NK-92 (cell line): ENCODE measurements around the gene HSPB6.
"Not testable (repeated sequence)": the region's sequence is repeated elsewhere in the genome, so short reads cannot be mapped to it uniquely, and the experiment has no call there.

ENCODE experiments used
- DNase-seq: peaks from one replicate; lab custom pipeline; 2025; ENCODE audit not compliant: unreplicated experiment; lab: John Stamatoyannopoulos, UW

The HSPB6 gene

DNA sequence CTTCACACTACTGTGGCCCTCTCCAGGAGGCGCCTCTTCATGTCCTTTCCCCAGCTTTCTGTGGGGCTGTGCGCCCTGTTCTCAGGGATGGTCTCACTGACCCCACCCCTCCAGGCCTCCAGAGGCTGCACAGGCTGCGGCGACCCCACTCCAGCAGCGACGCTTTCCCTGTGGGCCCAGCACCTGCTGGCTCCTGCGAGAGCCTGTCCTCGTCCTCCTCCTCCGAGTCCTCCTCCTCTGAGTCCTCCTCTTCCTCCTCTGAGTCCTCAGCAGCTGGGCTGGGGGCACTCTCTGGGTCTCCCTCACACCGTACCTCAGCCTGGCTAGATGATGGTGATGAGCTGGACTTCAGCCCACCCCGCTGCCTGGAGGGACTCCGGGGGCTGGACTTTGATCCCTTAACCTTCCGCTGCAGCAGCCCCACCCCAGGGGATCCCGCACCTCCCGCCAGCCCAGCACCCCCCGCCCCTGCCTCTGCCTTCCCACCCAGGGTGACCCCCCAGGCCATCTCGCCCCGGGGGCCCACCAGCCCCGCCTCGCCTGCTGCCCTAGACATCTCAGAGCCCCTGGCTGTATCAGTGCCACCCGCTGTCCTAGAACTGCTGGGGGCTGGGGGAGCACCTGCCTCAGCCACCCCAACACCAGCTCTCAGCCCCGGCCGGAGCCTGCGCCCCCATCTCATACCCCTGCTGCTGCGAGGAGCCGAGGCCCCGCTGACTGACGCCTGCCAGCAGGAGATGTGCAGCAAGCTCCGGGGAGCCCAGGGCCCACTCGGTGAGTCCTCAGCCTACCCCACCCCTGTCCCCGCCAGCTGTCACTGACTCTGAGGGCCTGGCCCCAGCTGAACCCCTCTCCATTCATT is 29.7 kb upstream of the HSPB6 start:
- no peak for DNase-seq

DNA sequence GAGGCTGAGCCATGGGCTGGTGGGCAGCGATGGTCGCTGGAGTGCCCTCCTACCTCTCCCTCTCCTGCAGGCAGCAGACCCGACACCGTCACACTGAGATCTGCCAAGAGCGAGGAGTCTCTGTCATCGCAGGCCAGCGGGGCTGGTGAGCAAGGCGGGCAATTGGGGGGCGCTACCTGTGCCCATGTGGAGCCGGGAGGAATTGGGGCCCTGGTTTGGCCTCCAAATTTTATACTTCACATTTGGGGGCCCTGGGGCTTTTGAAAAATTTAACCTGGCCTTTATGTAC is 28.5 kb upstream of the HSPB6 start:
- no peak for DNase-seq

DNA sequence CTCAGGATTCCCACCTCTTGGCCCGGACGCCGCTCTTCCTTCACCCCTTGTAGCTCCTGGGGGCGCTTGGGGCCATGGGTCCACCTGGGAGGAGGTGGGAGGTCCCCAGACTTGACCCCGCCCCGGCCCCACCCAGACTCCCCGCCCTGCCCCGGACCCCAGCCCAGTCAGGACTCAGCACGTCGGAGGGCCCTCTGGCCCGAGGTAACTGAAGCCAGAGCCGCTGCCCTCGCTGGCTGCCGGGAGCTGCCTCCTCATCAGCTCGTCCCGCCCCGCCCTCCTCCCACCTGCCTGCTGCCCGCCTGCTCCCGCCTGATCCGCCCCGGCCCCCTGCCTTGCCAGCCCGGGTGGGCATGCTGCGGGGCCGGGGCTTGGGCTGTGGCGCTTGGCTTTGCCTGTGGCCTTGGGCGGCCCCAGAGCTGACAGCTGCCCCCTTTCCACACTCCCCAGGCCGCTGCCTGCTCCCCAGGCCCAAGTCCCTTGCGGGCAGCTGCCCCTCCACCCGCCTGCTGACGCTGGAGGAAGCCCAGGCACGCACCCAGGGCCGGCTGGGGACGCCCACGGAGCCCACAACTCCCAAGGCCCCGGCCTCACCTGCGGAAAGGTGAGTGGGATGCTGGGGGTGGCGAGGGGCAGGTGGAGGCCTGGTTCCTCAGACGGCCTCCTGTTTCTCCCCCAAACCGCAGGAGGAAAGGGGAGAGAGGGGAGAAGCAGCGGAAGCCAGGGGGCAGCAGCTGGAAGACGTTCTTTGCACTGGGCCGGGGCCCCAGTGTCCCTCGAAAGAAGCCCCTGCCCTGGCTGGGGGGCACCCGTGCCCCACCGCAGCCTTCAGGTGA is 27.9 kb upstream of the HSPB6 start:
- DNase-seq, result no peak

DNA sequence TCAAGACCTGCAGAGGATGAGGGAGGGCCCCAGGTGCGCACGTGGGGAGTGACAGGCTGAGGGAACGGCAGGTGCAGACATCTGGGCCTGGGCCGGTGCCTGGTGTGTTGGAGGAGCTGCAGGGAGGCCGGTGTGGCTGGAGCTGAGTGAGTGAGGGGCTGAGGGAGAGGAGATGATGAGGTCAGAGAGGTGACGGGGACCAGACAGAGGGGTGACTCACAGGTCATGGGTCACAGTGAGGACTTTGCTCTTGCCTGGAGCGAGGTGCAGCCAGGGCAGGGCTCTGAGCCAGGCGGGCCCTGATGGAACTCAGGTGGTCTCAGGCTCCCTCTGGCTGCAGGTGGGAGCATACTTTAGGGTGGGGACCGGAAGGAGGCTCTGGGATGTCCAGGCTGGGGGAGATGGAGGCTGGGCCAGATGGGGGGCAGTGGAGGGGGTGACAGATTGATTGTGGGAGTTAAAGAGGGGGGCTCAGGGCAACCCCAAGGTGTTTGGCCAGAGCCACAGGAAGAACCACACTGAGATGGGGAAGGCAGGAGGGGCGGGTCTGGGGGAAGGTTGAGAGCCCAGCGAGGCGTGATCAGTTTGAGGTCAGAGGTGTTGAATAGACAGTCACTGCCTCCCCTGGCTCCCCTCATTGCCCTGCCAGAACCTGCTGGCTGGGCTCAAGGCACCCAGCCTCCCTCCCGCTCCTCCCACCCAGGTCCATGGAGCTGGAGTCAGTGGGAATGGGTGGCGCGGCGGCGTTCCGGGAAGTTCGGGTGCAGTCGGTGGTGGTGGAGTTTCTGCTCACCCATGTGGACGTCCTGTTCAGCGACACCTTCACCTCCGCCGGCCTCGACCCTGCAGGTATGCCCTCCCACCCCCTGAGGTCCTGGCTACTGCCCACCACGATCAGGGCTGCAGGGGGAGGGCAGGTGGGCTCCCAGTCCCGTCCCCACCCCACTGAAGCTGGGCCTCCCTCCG is 26.9 kb upstream of the HSPB6 start:
- no peak for DNase-seq

DNA sequence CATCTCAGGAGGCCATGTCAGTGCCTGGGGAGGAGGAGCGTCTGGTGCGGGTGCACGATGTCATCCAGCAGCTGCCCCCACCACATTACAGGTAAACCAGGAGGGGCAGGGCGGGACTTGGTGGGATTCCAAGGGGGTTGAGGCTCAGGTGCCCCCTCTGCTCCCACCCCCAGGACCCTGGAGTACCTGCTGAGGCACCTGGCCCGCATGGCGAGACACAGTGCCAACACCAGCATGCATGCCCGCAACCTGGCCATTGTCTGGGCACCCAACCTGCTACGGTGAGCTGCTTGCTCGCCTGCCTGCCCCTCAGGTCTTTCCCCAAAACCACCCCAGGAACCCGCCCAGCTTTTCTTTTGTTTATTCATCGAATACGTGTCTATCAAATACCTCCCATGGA is 25.8 kb upstream of the HSPB6 start:
- DNase-seq, result no peak

DNA sequence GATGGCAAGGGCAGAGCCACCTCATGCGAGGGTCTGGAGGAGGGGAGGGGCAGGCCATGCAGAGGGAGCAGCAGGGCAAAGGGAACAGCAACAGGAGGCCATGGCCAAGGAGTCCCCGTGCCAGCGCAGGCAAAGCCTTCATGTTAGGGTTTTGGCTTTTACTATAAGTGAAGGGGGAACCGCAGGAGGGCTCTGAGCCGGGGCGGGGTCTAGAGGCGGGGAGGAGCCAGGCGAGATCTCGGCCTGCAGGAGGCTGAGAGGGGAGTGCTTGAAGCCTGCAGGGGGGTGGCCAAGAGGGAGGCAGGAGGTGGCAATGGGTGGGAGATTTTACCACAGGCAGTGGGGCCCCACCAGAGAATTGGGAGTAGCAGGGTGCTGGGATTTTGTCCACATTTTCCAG is 24.8 kb upstream of the HSPB6 start:
- DNase-seq, result no peak

DNA sequence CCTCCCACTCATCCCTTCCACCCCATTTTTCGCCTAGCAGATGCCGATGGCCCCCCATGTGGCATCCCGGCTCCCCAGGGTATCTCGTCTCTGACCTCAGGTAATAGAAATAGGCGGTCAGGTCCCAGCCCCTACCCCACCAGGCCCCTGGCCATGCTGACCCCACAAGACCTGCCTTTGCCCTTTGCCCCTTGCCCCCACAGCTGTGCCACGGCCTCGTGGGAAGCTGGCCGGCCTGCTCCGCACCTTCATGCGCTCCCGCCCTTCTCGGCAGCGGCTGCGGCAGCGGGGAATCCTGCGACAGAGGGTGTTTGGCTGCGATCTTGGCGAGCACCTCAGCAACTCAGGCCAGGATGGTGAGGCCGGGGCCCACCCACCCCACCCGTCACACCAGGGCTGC is 23.9 kb upstream of the HSPB6 start:
- DNase-seq, result no peak

DNA sequence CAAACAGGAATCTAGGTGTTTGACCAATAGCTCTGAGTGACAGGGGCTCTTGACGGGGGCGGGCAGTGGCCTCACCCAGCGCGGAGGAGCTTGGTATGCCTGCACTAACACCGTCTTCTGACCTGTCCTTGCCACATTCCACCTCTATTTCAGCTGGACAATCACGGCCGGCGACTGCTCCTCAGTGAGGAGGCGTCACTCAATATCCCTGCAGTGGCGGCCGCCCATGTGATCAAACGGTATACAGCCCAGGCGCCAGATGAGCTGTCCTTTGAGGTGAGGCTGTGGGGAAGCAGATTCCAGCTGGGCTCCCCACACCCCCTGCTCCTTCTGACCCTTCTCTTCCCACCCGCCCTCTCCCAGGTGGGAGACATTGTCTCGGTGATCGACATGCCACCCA is 23.2 kb upstream of the HSPB6 start:
- no peak for DNase-seq

DNA sequence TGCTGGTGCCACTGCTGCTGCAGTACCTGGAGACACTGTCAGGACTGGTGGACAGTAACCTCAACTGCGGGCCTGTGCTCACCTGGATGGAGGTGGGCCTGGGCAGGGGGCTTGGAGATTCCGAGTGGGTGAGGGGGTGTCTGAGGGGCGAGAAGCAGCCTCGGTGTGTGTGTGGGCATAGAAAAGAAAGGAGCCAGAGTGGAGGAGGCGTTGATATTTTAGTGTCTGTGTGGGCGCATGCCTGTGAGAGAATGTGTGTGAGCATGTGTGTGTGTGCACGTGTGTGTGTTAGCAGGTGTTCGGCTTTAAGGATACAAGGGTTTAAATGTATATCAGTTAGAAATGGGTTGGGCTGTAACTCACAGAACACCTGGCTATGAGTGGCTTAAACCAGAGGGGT is 22.2 kb upstream of the HSPB6 start:
- no peak for DNase-seq

DNA sequence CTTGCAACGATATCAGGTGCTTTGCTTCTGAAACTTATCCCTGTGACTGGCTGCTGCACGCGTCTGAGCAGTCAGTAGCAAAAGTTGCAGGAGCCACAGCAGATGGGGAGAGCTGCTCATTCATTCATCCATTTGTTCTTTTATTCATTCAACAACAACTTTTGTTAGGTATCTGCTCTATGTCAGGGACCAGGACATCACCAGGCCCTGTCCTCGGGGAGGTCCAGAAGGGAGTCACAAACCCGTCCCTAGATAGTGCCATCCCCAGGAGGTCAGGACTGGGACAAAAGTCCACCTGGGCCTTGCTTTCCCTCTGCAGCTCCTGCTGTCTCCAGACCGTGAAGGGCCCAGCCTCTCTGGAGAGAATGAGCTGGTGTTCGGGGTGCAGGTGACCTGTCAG is 21.1 kb upstream of the HSPB6 start:
- DNase-seq, result no peak

DNA sequence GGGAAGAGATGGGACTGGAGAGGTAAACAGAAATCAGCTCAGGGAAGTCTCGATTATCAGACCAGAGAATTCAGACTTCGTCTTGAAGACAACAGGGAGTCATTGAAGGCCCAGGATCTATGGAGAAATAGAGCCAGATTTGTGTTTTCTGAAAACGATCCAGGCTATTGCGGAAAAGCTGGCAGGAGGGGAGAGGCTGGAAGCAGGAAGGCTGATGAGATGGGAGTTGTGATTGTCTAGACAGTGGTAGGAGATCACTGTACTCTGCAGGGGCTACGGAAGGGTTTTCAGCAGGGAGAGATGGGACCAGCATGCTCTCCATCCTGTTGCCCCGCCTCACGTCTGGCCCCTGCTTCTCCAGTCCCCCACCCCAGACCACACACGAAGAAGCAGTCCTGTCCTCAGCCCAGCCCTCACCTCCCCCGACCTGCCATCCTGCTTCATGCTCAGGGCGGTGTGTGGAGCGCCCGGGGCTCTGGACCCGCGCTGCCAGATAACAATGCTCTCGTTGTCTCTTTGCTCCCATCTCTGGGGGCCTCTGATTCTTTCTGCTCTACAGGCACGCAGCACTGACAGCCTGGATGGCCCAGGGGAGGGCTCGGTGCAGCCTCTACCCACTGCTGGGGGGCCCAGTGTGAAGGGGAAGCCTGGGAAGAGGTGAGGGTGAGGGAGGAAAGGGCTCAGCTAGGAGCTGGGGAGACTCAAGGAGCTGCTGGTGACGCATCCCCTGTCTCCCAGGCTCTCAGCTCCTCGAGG is 20.4 kb upstream of the HSPB6 start:
- DNase-seq, result no peak

DNA sequence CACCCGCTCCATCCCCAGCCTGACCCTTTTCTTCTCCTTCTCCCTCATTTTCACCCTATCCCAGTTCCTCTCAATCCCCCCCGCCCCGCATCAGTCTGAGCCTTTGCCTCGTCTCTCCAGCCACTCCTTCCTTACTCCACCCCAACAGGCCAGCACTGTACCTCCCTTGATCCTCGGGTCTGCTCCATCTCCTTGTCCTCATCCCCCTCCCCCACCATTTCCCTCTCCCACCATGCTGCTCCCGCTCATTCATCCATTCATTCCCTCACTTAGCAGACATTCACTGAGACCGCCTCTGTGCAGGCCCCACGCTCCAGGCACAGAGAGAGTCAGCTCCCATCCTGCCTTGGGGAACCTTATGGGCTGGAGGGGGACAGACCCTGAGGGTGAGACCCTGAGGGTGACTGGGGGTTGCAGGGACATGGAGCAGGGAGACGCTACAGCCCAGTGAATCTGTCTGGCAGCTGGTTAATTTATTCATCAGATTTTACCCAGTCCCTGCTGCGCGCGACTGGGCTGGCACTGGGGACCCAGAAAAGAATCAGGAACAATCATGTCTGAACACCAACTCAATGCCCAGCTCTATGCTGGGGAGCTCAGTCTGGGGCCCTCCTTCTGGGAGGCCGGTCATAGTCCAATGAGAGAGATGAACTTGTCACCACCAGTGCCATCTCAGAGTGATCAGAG is 19.4 kb upstream of the HSPB6 start:
- no peak for DNase-seq

DNA sequence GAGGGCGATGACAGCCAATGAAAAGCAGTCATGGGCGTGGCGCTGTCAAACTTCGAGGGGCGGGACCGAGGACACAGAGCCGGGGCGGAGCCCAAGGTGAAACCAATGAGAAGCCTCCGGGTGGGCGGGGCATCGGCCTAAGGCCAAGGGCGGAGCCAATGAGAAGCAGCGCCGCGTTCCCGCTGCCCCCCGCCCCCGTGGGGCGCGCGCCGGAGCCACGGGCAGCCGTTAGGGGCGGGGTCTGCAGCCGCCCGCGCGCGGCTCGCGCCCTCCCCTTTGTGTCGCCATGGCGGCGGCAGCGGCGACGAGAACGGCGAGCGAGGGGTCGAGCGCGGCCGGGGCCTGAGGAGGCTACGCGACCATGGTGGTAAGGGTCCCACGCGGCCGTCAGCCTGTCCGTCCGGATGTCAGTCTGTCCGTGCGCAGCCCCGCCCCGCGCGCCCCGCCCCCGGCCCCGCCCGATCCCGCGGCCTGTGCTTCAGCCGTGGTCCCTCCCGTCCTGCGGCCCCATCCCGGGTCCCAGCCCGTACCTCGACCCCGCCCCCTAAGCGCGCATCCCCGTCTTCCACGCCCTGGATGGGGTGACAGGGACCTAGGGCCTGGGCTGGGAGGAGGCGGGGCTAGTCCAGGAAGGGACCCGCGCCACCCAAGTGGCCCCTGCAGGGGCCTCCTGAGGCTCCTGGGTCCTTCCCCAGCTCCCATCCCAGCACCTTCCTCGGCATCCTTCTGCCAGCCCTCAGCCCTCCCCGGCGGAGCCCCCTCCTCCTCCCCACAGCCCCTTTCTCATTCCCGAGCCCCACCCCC is 18.7 kb upstream of the HSPB6 start, which contains the start of gene ARHGAP33:
Gene ARHGAP33, plus strand, starts transcription at position 267 of the 804 bp plus-strand sequence. Its CDS starts 95 bp downstream, at position 362.
- peak; percentile 82 for DNase-seq

DNA sequence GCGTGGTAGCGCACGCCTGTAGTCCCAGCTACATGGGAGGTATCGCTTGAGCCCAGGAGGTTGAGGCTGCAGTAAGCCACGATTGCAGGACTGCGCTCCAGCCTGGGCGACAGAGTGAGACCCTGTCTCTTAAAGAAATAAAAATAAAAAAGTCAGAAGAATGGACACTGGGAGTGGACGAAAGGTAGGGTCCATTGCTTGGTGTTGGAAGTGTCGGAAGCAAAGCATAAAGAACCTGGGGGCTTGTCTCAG is 18.1 kb upstream of the HSPB6 start:
- no peak for DNase-seq

DNA sequence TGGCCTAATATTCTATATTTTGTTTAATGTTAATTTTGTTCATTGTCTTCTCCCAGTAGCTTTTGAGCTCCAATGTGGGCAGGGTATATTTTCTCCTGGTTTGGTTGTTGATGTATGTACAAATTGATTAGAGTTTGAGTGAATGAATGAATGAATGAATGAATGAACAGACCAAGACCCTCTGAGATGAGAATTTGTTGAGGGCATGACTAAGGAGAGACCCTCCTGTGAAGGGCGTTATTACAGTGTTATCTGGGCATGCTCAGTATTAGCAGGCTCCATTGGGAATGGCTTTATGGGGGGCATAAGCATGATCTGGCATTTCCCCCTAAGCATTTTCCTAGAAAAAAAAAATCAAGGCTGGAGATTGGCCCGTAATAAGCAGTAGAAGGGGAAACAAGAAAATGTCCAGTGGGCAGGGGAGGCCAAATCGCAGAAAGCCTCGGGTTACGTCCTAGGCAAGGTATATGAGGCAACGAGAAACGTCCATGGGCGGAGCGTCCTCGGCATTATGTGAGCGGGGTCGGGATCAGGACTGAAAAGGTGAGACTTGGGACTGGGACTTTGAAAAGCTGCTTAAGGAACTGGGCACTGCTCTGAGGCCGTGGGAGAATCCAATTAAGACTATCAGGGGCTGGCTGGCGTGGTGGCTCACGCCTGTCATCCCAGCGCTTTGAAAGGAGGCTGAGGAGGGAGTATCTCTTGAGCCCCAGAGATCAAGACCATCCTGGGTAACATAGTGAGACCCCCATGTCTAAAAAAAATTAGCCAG is 17.6 kb upstream of the HSPB6 start:
- no peak for DNase-seq

DNA sequence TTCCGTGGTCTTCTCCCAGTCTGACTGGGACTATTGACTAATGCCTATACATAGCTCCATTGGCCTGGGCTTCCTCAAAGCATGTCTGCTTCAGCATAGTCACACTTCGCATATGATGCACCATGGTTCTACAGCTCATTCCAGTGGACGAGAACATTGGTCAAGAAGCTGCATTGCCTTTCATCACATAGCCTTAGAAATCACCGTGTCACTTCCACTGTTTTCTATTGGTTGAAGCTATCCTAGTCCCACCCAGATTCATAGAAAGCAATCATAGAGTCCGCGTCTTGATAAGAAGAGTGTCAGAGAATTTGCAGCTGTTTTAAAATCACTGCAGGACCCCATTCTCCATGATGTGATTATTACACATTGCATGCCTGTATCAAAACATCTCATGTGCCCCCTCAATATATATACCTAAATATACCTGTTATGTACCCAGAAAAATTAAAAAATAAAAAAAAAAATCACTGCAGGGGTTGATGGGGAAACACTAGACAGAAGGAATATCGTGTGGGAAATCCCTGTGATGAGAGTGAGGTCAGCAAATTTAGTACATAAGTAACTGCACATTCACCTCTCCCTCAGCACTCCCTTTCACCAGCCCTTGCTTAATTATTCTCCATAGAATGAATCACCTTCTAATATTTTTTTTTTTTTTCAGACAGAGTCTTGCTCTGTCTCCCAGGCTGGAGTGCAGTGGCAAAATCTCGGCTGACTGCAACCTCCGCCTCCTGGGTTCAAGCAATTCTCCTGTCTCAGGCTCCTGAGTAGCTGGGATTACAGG is 16.4 kb upstream of the HSPB6 start:
- no peak for DNase-seq

DNA sequence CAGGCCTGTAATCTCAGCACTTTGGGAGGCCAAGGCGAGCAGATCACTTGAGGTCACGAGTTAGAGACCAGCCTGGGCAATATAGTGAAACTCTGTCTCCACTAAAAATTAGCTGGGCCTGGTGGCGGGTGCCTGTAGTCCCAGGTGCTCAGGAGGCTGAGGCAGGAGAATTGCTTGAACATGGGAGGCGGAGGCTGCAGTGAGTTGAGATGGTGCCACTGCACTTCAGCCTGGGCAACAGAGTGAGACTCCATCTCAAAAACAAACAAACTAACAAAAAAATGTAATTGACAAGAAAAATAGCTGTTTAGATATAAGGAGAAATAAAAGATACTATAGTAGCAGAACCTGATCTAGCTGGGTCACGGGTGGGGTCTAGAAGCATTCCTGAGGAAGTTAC is 15.5 kb upstream of the HSPB6 start:
- DNase-seq, result not testable (repeated sequence)

DNA sequence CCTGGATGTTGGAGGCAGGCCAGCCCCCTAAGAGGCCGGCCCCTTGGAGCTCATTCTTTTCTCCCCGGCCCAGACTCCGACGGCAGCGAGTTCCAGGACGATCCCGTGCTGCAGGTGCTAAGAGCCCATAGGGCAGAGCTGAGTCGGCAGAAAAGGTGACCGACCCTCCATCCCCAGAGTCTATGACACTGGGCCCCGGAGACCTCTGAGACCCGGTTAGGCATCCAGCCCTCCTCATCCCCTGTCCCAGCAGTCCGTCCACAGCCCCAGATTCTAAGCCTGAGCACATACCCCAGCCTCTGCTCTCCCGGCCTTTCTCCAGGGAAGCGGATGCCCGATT is 11.2 kb upstream of the HSPB6 start:
- no peak for DNase-seq
